Measurements from ENCODE around the gene HMX2. TPM values are rescaled to one million over a fixed set of nuclear protein-coding genes. Genes with fewer than 3 reads are reported as not detected.
A peak's percentile ranks its signal among the peaks of the same experiment; 100 is the strongest.

Gene HMX2
- polyA plus RNA-seq (ENCODE audit: insufficient read length in 12 of 12) = not detected
- long read RNA-seq, donor 1, partial matches to known transcripts = 0 of 2 reads
- long read RNA-seq, donor 1, other reads (novel, unspliced or antisense) = 0 of 2 reads
- long read RNA-seq, donor 2 = 0 reads
- long read RNA-seq, donor 3 = 0 reads
- long read RNA-seq, donor 4 = 0 reads
- long read RNA-seq, donor 5 = 0 reads
- long read RNA-seq, donor 6 = 0 reads
- long read RNA-seq, donor 7 = 0 reads
- long read RNA-seq, donor 8 = 0 reads
- long read RNA-seq, donor 9 = 0 reads
- long read RNA-seq, donor 10 = 0 reads
- long read RNA-seq, donor 11 = 0 reads

GRCh38 chr10:123147635-123148413 lies at the start of gene HMX2:
TSS of gene HMX2 (plus strand) at chr10:123148136. CDS start at chr10:123148379, 243 bp downstream.
- no peak for DNase-seq

- DNase-seq = no peak
Measured at GRCh38 chr10:123100030-123100762, 47.7 kb upstream of the HMX2 start.

GRCh38 chr10:123101872-123102271 lies 46.1 kb upstream of the HMX2 start:
- no peak for DNase-seq

GRCh38 chr10:123102673-123103072 lies 45.3 kb upstream of the HMX2 start:
- DNase-seq = no peak

GRCh38 chr10:123103944-123104343 lies 44.0 kb upstream of the HMX2 start:
- no peak for DNase-seq

- no peak for DNase-seq
Measured at GRCh38 chr10:123109466-123109865, 38.5 kb upstream of the HMX2 start.

- no peak for DNase-seq
Measured at GRCh38 chr10:123117644-123118417, 30.1 kb upstream of the HMX2 start.

GRCh38 chr10:123119081-123119480 lies 28.9 kb upstream of the HMX2 start:
- DNase-seq = no peak

- DNase-seq = no peak
Measured at GRCh38 chr10:123126246-123126645, 21.7 kb upstream of the HMX2 start.

- DNase-seq = no peak
Measured at GRCh38 chr10:123129618-123130271, 18.2 kb upstream of the HMX2 start.

- peak; percentile 91 for DNase-seq
Measured at GRCh38 chr10:123132576-123133477, 15.1 kb upstream of the HMX2 start.

GRCh38 chr10:123133541-123134342 lies 14.2 kb upstream of the HMX2 start:
- no peak for DNase-seq

GRCh38 chr10:123134343-123134914 lies 13.5 kb upstream of the HMX2 start:
- no peak for DNase-seq

GRCh38 chr10:123134915-123135414 lies 13.0 kb upstream of the HMX2 start:
- DNase-seq = no peak

GRCh38 chr10:123135415-123136141 lies 12.4 kb upstream of the HMX2 start, which contains the start of gene HMX3:
TSS of gene HMX3 (plus strand) at chr10:123135970. CDS start at chr10:123136051, 81 bp downstream.
- DNase-seq = no peak

- DNase-seq = no peak
Measured at GRCh38 chr10:123136221-123136805, 11.6 kb upstream of the HMX2 start.
